Measurements from ENCODE around the gene HAGH.

The HAGH gene

DNA sequence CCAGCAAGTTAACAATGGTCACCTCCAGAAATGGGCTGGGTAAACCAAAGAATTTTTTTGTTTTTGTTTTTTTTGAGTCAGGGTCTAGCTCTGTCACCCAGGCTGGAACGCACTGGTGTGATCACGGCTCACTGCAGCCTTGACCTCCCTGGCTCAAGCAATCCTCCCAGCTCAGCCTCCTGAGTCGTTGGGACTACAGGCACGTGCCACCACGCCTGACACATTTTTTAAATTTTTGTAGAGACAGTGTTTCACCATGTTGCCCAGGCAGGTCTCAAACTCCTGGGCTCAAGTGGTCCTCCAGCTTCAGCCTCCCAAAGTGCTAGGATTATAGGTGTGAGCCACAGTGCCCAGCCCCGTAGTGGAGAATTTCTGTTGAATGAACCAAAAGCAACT, 46.0 kb downstream of the HAGH start:
- TF ChIP-seq CTCF (IDR thresholded peaks at IDR 0.05; ENCODE audit: control extremely low read depth, extremely low read depth, low read depth, missing control alignments) = no peak
- no peak for DNase-seq (ENCODE audit: extremely low spot score)
- ChIA-PET CTCF (no interaction called here), POLR2A (no interaction called here)

DNA sequence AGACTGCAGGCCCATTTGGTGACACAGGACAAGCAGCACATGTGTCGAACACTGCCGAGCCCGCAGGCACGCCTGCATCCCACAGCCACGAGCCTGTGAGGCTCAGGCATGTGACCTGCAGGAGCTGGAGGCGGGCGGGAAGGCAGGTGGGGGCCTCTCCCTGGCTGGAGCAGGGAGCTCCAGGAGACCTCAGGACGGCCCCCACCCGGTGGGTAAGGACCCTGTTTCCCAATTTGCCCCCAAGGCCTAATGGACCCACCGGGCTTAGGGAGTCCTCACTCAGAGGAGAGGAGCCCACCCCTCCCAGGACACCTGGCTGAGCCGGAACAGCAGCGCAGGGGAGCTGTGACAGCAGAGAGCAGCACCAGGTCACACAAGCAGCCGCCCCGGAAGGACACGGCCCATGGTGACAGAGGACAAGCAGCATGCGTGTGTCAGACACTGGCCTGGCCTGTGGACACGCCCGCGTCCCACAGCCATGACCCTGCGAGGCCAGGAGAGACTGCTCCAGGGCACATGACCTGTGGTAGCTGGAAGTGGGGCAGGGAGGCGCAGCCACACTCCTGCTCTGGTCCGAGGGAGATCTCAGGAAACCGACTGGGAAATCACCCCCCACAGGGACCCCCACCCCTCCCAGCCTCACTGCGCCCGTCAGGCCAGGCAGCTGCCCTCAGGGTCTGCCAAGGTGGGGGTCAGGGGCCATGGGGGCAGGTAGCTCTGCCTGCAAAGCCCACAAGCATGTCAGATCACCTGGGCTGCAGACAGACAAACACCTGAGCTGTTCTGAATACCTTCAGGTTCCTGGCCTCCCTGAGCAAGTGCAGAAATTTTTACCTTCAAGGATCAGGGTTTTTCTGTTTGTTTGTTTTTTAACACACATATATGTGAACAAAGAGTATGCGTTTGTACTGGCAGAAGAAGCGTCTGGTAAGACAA, 46.6 kb downstream of the HAGH start:
- POLR2A ChIA-PET = interaction anchor here (0.6 kb wide), 1 partner anchor 30 kb away, joined by 3 read pairs; no protein-coding TSS in a partner anchor
- TF ChIP-seq CTCF (IDR thresholded peaks at IDR 0.05; ENCODE audit: control extremely low read depth, extremely low read depth, low read depth, missing control alignments) = no peak
- CTCF ChIA-PET = no interaction called here
- no peak for DNase-seq (ENCODE audit: extremely low spot score)

- no peak for TF ChIP-seq CTCF (IDR thresholded peaks at IDR 0.05; ENCODE audit: control extremely low read depth, extremely low read depth, low read depth, missing control alignments)
- POLR2A ChIA-PET = no interaction called here
Observed at GRCh38 chr16:1779234-1779701, 47.4 kb downstream of the HAGH start.

GRCh38 chr16:1778200-1779179, 48.1 kb downstream of the HAGH start:
- ChIA-PET CTCF (interaction anchor here (0.8 kb wide), 1 partner anchor 10 kb away, joined by 3 read pairs; no protein-coding TSS in a partner anchor), POLR2A (no interaction called here)
- TF ChIP-seq CTCF (IDR thresholded peaks at IDR 0.05; ENCODE audit: control extremely low read depth, extremely low read depth, low read depth, missing control alignments) = no peak
- no peak for DNase-seq (ENCODE audit: extremely low spot score)

More at GRCh38 chr16:1779234-1779701, 47.4 kb downstream of the HAGH start:
- CTCF ChIA-PET = no interaction called here
- no peak for DNase-seq (ENCODE audit: extremely low spot score)

DNA sequence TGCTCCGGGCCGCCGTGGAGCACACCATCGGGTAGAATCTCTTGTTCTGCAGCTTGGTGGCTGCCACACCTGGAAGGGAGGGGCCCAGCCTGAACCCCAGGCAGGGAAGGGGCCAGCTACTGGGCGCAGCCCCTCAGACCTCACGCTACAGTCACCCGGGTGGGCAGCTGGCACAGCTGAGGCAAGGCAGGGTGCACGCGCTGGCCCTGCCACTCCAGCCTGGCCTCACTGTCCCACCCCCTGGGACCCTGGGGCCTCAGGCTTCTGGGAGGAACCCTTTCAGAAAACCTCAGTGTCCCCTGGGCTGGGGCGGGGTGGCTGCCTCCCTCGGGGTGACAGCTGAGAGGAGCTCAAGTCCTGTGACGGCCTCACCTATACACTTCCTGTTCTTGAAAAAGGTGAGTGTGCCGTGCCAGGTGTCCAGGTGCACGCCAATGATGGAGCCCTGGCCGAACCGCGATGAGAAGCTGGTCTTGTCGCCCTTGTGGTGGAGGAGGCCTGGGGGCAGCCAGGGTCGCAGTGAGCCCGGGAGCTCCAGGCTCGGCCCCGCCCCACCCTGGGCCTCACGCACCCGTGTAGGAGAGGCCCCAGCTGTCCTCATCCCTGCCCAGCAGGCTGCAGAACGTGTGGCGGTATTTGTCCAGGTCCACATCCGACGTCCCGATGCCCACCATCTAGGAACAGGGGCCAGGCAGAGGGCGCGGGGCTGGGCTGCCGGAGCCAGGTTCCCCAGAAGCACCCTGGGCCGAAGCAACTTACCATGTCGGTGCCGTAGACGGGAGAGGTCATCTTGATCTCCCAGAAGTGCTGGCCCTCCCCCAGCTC, 49.0 kb downstream of the HAGH start:
- no peak for DNase-seq (ENCODE audit: extremely low spot score)
- ChIA-PET CTCF (interaction anchor here (0.8 kb wide), 1 partner anchor 10 kb away, joined by 3 read pairs; no protein-coding TSS in a partner anchor), POLR2A (interaction anchor here (0.5 to 0.6 kb wide), 2 partner anchors 304 to 1107 kb away, joined by 3 to 4 read pairs; no protein-coding TSS in a partner anchor)
- TF ChIP-seq CTCF (IDR thresholded peaks at IDR 0.05; ENCODE audit: control extremely low read depth, extremely low read depth, low read depth, missing control alignments) = no peak
